CD1c-positive myeloid dendritic cell (primary cell): ENCODE results near the gene CEND1.

Source experiments
- DNase-seq: peaks from one replicate; pipeline ENCODE4 v3.0.0-alpha.2; 2016; ENCODE audit errors: extremely low spot score

The CEND1 gene

GRCh38 chr11:811446-812245 is 21.8 kb upstream of the CEND1 start:
- no peak for DNase-seq

DNA sequence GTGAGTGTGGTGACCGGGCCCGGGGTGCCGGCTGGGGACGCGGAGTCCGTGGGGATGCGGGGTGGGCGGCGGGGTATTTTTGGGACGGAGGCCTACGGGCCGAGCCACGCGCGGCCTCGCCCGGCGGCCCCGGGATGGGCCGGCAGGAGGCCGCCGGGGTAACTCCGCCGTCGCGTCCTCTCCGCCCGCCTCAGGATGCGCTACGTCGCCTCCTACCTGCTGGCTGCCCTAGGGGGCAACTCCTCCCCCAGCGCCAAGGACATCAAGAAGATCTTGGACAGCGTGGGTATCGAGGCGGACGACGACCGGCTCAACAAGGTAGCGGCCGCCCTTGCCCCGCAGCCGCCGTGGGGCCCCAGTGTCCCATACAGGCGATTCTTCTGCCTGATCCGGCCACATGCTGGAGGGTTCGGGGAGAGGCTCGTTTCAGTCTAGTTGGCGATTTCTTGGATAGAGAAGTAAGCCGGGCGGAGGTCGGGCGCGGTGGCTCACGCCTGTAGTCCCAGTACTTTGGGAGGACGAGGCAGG is 20.2 kb upstream of the CEND1 start:
- DNase-seq, result no peak

DNA sequence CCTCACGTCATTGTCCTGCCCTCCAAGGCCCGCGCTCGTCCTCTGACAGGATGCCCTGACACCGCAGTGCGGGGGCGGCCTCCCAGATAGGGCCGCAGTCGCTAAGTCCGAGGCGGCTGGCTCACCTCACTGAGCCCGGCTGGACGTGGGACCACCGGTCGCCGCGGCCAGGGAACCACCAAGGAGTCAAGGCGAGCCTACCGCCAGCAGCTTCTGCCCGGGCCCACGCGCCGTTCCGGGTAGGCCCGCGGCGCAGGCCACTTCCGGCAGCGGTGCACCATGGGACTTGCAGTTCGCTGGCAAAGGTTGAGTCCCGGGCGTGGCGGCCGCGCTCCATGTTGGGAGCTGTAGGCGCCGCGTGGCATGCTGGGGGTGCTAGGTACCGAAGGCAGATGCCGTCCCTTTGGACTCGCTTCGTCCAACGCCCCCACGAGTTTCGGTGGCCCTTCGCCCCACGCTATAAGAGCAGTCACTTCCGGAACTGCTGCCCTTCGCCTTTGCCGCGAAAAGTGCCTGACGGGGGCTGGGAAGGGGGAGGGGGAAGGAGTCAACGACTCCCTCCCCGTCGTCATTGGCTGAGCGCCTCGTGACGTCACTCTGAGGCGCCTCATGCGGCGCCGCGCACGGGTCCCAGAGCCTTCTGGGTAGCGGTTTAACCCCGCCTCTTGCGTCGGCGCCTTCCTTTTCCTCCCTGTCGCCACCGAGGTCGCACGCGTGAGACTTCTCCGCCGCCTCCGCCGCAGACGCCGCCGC is 19.6 kb upstream of the CEND1 start, which contains the start of gene RPLP2:
TSS of gene RPLP2 (plus strand) at position 681 of the 753 bp plus-strand sequence. CDS start 268 bp downstream, outside the sequence.
- DNase-seq, result peak; percentile 99

GRCh38 chr11:808427-809286 is 18.8 kb upstream of the CEND1 start:
- DNase-seq, result no peak

GRCh38 chr11:804599-804964 is 14.7 kb upstream of the CEND1 start:
- DNase-seq, result no peak

DNA sequence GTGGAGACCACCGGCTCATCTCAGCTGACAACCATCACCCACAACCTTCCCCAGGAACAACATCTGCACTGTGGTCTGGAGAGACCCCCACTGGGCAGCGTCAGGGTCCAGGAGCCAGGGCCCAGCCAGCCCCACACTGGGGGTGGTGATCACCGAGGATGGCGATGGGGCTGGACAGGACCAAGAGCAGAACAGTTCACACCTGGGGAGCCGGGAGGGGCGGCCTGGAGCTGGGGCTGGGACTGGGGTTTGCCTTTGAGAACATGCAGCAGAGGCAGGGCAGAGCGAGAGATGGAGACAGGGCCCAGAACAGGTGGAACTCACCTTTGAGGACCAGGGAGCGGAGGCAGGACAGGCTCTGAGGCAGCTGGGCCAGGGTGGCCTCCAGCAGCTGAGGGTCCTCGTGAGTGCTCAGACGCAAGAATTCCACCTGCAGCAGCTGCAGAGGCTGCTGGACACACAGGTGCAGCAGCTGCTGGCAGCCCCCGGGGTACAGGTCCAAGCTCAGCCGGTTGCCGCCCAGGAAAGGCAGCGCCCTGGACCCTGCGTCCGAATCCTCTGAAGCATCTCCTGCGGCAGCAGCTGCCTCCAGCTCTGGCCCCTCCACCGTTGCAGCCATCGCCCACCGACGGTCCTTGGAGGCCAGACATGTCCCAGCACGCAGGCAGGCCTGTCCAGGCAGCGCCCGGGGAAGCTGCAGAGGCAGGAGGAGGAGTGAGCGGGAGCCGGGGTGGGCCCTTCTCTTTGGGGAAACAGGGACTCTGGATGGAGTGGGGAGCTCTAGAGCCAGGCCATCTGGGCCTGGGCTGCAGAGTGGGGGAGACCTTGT is 14.1 kb upstream of the CEND1 start:
- no peak for DNase-seq

GRCh38 chr11:803467-803742 is 13.5 kb upstream of the CEND1 start:
- DNase-seq, result no peak

GRCh38 chr11:802693-803466 is 13.0 kb upstream of the CEND1 start:
- DNase-seq, result no peak

DNA sequence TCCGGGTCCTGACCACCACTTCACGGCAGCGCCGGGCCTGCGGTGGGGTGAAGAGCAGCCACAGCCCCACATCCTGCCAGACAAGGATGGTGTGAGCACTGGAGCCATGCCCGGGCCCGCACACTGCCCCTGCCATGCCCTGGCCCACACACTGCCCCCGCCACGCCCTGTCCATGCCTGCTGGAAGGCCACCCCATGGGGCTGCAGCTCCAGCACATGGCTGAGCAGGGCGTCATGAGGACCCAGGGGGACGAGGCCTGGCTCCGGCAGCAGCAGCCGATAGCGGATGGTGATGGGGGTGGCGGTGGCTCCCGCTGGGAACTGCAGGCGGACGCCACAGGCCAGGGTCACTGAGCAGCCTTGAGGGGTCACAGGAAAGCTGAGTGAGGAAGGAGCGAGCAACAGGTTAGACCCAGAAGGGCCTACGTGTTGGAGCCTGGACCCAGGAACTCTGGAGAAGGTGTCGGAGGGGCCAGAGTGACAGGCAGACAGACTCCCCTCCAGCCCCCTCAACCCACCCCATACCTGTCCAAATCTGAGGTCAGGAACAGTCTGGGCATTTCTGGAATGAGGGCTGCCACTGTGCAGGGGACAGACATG is 12.2 kb upstream of the CEND1 start:
- no peak for DNase-seq

DNA sequence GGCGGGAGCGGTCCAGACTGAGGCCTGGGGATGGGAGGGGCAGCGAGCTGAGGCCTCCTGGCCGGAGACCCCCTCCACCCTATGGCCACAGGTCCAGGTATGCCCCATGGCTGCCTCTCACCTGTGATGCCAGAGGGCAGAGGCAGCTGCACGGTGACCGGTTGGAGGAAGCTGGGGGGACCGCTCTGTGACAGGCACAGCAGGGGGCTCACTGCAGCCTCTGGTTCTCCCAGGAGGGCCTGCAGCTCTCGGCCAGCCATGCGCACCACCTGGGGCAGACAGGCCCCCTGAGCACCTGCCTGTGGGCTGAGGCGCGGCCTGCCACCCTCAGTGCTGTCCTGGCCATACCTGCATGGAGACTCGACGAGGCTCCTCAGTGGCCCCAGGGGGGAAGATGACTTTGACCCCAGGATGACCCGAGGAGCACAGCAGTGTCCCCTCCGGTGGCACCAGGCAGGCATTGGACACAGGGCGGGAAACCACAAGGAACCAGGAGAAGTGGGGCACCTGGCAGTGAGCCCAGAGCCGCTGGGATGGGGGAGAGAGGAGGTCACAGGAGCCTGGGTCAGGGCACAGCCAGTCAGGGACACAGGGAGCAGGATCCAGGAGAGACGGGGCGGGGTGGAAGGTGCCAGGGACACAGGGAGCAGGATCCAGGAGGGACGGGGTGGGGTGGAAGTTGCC is 11.3 kb upstream of the CEND1 start:
- DNase-seq, result no peak

- DNase-seq, result no peak
Observed at GRCh38 chr11:800473-800872, 10.6 kb upstream of the CEND1 start.

DNA sequence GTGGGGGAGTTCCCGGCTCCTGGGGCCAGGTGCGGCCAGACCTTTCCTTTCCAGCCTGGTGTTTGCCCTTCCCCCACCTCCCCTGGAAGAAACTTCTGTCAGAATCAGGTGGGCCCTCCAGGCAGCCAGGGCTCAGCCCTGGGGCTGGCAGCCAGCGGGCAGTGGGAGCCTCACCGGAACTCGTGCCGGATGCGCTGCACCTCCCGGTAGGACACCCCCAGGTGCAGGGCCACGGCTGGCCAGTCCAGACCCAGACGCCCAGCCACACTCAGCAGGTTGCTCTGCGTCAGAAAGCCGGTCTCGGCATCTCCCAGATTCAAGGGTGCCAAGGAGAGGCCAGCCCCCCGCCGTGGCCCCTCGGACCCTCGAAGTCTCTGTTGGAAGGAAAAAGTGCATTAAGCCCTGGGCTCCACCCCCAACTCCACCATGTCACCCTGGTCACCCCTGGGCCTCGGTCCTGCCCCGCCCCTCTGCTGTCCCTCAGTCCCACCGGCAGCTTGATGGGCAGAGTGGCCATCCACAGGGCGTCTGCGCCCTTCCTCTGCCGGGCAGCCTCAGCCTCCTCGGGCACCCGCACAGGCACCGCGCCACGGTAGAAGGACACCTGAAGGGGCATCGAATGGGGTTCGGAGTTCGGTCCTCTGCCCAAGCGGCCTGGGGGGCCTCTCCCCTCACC is 9.9 kb upstream of the CEND1 start:
- no peak for DNase-seq

GRCh38 chr11:798093-798713 is 8.3 kb upstream of the CEND1 start, which contains the start of gene SLC25A22:
Gene SLC25A22, minus strand, starts transcription at chr11:798281. Its CDS starts 3,275 bp downstream, at chr11:795006.
- DNase-seq, result peak; percentile 92

- peak; percentile 68 for DNase-seq
Observed at GRCh38 chr11:797296-798092, 7.6 kb upstream of the CEND1 start.

DNA sequence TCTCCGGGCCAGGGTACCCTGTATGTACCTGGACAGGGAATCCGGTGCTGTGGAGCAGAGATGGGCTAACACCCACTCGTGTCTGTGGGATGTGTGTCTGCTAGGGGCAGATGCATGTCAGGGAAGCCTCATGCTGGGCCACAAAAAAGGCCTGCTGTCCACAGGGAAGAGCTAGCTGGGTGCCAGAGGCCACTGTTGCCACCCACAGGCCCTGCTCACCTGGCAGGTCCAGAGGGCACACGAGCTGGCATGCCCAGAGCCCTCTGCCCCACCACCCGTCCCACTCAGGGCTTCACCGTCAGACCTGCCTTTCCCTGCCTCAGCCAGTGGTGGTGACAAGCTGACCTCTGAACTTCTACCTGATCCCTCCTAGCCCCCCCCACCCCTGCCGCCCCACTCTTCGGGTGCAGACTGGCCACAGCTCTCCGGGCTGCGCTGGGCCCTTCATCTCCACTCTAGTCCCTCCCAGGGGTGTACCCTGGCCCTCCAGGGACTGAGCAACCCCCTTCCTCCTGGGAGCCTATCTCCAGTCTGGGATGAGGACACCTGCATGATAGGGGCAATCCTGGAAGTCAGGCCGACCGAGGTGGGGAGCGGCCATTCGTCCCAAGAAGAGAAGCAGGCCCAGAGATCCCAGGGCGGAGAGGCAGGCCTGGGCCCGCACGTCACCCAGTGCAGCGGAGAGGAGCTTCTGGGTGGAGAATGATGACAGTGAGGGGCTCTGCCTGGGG is 6.8 kb upstream of the CEND1 start:
- DNase-seq, result no peak

DNA sequence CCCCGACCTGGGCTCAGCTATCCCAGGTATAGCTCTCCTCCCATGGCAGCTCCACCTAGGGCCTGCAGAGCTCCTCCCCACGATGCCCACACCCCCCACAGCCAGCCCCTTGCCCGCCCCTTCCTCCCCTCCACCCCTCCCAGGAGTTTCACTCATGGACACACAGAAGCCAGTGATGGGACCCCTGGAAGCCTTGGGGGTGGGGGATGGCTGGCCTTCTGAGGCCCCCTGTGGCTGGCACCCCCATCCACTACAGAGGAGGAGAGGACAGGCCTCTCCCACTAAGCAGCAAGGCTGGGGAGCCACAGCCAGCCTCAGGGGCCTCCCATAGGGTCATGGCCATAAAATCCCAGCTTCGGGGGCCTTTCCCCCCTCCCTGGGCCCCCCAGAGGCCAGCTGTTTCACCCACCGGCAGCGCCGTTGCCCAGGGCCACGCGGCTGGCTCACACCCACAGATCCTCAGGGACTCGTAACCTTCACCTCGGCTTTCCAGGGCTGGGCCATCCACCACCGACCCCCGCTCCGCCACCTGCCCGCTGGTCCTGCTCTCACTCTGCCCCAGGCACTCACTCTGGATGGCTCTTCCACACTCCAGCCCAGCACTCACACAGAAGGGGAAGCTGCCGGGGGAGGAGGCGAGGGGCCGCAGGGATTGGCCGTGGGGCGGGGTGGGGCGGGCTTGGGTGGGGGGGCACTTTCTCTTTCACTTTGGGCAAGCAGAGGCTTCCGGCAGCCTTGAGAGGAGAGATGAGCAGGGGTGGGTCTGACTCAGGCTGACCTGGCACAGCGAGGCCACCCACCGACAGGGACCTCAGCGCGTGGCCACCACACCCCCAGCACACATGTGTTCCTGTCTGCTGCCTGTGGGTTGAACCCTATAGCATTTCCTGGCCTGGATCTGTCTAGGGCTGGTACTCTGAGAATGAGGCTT is 6.0 kb upstream of the CEND1 start:
- DNase-seq, result peak; percentile 90
